ENCODE results near the gene ZNF677.
A peak's percentile ranks its signal among the peaks of the same experiment; 100 is the strongest.
"Not testable (repeated sequence)": the region's sequence is repeated elsewhere in the genome, so short reads cannot be mapped to it uniquely, and the experiment has no call there.

ZNF677 gene

DNA sequence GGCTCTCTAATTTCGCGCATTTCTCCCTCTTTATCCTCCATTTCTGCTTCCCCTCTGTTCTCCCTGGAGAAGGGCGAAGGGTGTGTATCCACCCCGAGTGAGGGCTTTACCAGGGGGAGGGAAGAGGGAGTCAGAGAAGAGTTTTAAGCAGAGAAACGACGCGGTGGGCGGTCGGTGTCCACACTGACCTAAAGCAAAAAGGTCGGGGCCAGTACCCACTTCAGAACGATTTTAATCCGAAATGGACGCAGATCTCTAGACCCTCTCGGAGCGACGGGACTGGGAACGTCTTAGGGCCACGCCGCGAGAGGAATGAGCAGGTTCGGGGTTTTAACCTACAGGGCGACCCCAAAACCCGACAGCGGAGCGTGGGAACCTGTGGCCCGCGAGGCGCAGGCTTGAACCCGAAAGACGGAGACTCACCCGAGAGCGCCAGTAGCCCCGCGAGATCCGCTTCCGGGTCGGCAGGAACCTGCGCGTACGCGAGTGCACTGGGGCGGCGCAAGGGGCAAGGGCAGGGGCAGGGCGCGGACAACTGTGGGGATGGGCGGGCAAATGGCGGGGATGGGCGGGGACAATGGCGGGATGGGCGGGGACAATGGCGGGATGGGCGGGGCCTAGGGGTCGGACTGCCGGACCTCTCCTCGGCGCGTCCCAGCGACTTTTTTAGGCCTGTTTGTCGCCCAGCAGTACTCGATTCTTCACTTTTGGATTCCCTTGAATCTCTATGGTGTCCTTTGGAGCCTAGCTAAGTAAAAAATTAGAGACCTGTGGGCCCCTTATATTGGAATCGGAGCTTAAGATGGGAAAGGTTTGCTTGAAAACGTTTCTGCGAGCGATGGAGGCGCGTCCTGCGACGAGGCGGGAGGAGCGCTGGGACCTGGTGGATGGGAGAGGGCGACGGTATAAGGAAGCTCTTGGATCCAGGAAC lies at the start of gene ZNF677:
Gene ZNF677, minus strand, starts transcription at position 463 of the 931 bp plus-strand sequence. CDS start 3,323 bp downstream, outside the sequence.
- DNase-seq (ENCODE audit: low read depth): peak; percentile 0
- no peak within 1 kb of the TSS for H3K4me3 ChIP-seq (ENCODE audit: low read depth, low read length)
- TF ChIP-seq, protein P1, sequence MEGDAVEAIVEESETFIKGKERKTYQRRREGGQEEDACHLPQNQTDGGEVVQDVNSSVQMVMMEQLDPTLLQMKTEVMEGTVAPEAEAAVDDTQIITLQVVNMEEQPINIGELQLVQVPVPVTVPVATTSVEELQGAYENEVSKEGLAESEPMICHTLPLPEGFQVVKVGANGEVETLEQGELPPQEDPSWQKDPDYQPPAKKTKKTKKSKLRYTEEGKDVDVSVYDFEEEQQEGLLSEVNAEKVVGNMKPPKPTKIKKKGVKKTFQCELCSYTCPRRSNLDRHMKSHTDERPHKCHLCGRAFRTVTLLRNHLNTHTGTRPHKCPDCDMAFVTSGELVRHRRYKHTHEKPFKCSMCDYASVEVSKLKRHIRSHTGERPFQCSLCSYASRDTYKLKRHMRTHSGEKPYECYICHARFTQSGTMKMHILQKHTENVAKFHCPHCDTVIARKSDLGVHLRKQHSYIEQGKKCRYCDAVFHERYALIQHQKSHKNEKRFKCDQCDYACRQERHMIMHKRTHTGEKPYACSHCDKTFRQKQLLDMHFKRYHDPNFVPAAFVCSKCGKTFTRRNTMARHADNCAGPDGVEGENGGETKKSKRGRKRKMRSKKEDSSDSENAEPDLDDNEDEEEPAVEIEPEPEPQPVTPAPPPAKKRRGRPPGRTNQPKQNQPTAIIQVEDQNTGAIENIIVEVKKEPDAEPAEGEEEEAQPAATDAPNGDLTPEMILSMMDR (IDR thresholded peaks at IDR 0.05; ENCODE audit: insufficient read depth, low read depth, low read length, missing control alignments): no peak

DNA sequence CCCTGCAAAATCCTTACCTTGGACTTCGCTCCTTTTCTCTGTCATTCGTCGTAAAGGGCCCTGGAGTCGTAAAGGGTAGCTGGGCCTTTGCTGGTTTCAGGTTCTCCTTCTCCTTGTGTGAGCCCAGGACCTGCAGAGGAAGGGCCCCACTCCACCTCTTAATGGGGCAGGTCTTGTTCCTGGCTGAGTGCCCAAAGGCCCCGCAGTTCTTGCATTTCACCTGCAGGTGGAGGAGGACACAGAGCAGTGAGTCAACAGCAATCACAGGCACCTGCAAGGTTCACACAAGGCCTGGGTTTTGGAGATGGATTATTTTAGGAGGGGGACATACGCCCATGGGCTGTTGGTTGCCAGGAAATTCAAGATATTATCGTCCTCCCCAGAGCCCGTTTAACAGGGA lies 46.7 kb upstream of the ZNF677 start:
- not testable (repeated sequence) for DNase-seq (ENCODE audit: low read depth); H3K4me3 ChIP-seq (ENCODE audit: low read depth, low read length)

DNA sequence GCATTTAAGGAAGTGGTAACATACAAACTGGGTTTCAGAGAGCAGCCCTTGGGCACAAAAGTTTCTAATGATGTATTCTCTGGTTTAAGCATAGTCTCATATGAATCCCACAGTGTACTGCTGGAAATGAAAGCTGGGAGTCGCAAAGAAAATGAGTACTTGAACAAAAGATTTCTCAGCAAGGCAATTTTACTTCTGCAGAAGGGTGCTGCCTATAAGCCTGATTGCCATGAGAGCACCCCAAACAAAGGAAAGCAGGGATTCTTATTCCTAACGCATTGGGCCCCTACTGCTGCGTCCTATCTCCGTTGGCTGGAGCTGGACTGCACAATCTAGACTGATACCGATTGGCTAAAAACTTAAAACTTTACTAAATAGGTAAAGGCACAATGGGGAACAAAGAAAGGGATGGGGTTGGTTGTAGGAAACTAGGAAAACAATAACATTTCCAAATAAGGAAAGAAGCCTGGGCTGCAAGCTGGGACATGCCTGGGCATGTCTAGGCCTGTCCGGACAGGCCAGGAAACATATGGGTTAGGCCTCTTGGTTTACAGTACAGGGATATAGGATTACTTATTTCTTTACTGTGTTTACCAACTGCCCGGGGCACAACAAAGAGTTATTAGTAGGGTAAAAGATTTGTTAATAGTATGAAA lies 40.2 kb upstream of the ZNF677 start:
- TF ChIP-seq, protein P1 (IDR thresholded peaks at IDR 0.05; ENCODE audit: insufficient read depth, low read depth, low read length, missing control alignments): no peak
- DNase-seq (ENCODE audit: low read depth): no peak

DNA sequence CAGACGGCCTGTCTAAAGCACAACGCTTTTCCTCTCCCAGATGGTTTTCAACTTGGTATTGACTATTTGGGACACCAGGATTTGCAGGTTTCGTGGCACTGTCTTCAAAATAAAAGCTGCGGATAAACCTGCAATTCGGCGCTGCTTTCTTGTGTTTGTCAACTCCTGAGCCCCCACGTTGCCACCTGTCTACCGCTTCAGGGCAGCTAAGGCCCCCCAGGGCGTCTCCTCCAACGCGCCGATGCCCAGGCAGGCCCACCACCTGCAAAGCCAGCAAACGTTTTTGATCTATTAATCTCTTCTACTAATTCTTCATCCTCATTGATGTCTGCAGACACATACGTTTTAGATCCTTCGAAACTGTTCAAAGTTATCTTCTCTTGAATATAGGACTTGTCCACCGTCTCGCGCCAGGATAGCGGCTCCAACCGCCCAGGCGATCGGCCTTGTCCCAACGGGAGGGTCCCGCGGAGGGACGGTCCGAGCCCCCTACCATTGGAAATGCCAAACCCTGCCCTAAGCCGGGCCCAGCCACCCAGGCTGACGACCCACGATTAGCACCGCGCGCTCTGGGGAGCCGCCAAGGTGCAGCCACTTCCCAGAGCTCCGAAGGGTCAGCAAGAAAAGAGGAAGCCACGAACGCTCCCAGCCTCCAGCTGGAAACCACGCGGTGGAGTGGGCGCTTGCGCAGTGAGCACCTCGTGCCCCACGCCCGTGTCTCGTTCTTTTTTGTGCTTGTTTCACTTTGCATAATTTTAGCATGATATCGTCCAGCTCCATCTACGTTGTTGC lies 36.3 kb upstream of the ZNF677 start:
- H3K4me3 ChIP-seq (ENCODE audit: low read depth, low read length): no peak overlapping the region
- DNase-seq (ENCODE audit: low read depth): no peak
- TF ChIP-seq, protein P1 (IDR thresholded peaks at IDR 0.05; ENCODE audit: insufficient read depth, low read depth, low read length, missing control alignments): no peak

More for the DNA sequence above, 40.2 kb upstream of the ZNF677 start:
- H3K4me3 ChIP-seq (ENCODE audit: low read depth, low read length): no peak overlapping the region

DNA sequence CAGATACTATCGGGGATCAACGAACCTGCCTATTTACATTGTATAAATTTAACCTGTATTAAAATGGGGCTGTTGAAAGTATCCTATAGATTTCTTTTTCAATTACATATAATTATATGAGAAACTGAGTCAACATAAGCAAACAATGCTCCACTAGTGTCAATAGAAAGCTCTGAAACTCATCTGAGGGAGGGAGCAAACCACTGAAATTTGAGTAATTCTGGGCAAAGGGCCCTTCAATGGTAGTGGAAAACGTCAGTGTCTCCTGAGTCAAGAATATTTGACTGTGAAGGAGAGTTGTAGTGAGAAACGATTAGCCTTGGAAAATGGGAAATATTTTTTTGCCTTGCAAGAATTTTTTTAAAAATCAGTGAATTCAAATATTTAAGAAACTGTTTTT lies 30.4 kb upstream of the ZNF677 start:
- no peak for DNase-seq (ENCODE audit: low read depth)
- no peak overlapping the region for H3K4me3 ChIP-seq (ENCODE audit: low read depth, low read length)
- TF ChIP-seq, protein P1 (IDR thresholded peaks at IDR 0.05; ENCODE audit: insufficient read depth, low read depth, low read length, missing control alignments): no peak

DNA sequence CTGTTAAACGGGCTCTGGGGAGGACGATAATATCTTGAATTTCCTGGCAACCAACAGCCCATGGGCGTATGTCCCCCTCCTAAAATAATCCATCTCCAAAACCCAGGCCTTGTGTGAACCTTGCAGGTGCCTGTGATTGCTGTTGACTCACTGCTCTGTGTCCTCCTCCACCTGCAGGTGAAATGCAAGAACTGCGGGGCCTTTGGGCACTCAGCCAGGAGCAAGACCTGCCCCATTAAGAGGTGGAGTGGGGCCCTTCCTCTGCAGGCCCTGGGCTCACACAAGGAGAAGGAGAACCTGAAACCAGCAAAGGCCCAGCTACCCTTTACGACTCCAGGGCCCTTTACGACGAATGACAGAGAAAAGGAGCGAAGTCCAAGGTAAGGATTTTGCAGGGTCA lies 27.3 kb upstream of the ZNF677 start:
- H3K4me3 ChIP-seq (ENCODE audit: low read depth, low read length); DNase-seq (ENCODE audit: low read depth): not testable (repeated sequence)

DNA sequence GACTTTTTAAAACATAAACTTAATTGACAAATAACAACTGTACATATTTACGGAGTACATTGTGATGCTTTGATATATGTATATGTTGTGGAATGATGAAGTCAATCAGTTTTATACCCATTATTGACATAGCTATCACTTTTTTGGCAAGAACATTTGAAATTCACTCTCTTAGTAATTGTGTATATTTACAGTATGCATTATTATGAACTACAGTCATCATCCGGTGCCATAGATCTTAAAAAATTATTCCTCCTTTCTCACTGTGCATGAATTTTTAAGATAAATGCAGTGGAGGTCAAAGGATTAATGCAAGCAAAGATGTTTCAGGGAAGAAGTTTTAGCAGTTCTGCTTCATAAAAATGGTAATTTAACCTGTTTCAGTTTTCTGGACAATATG lies 20.8 kb upstream of the ZNF677 start:
- no peak for DNase-seq (ENCODE audit: low read depth)
- H3K4me3 ChIP-seq (ENCODE audit: low read depth, low read length): no peak overlapping the region
- TF ChIP-seq, protein P1 (IDR thresholded peaks at IDR 0.05; ENCODE audit: insufficient read depth, low read depth, low read length, missing control alignments): no peak
